HG03175 (cell line): Measurements from ENCODE around the gene PNMA1.

ENCODE experiments used
- ATAC-seq: cut with Tn5 transposase; IDR thresholded peaks from one replicate; pipeline ENCODE4 v1.9.1; 2021; ENCODE audit warnings: mild to moderate bottlenecking, moderate library complexity; ENCODE audit not compliant: unreplicated experiment

The PNMA1 gene

GRCh38 chr14:73678698-73679097 is 35.5 kb downstream of the PNMA1 start:
- ATAC-seq: no peak

GRCh38 chr14:73674986-73675385 is 39.2 kb downstream of the PNMA1 start:
- no peak for ATAC-seq

- no peak for ATAC-seq
Observed at GRCh38 chr14:73667854-73668253, 46.3 kb downstream of the PNMA1 start.

- ATAC-seq: no peak
Observed at GRCh38 chr14:73666583-73666982, 47.6 kb downstream of the PNMA1 start.

- ATAC-seq: no peak
Observed at GRCh38 chr14:73665130-73665529, 49.1 kb downstream of the PNMA1 start.

GRCh38 chr14:73663548-73664212 is 50.5 kb downstream of the PNMA1 start:
- ATAC-seq: no peak

GRCh38 chr14:73662487-73662943 is 51.7 kb downstream of the PNMA1 start:
- ATAC-seq: no peak

- ATAC-seq: no peak
Observed at GRCh38 chr14:73661872-73662271, 52.3 kb downstream of the PNMA1 start.
